NB4 (cell line): ENCODE measurements around the gene PRKCE.

ENCODE experiments used
- CTCF ChIP-seq: IDR thresholded peaks from one replicate; pipeline ENCODE4 v1.5.1; 2012; ENCODE audit warnings: low read depth, low read length
- MAX ChIP-seq: IDR thresholded peaks from 2 replicates; pipeline ENCODE4 v1.6.1; 2011; ENCODE audit warnings: low read depth, low read length
- POLR2A ChIP-seq: IDR thresholded peaks from 2 replicates; pipeline ENCODE4 v1.6.1; 2011; ENCODE audit warnings: mild to moderate bottlenecking; ENCODE audit not compliant: insufficient read length; ENCODE audit errors: extremely low read depth

GRCh38 chr2:45909171-45909565, 257.7 kb downstream of the PRKCE start:
- TF ChIP-seq CTCF (no peak), MAX (no peak), POLR2A (no peak)
